ENCODE measurements around the gene CHD5. TPM values are rescaled to one million over a fixed set of nuclear protein-coding genes. Genes with fewer than 3 reads are reported as not detected.

The CHD5 gene
- polyA plus RNA-seq, 1 experiment: 0.04 TPM

- no peak for DNase-seq (ENCODE audit: low read depth)
- ChIA-PET CTCF (interaction anchor here (1.1 to 1.9 kb wide), 2 partner anchors 9 to 171 kb away, joined by 4 to 5 read pairs; no protein-coding TSS in a partner anchor), POLR2A (no interaction called here)
- Histone ChIP-seq H3K36me3 (ENCODE audit: control insufficient read depth, insufficient read depth, low read length) (no peaks in the 10 kb centered on the region), H3K27me3 (ENCODE audit: control insufficient read depth, insufficient read depth, low read length) (no peaks in the 10 kb centered on the region; the same call in 1 of the 2 replicates), H3K4me3 (ENCODE audit: low read depth, low read length) (no peak overlapping the region)
- no peak for TF ChIP-seq CTCF (IDR thresholded peaks at IDR 0.05; ENCODE audit: insufficient read depth, low read depth, low read length)
Observed at GRCh38 chr1:6074192-6074901, 105.8 kb downstream of the CHD5 start.

- no peak overlapping the region for H3K4me3 ChIP-seq (ENCODE audit: low read depth, low read length)
- no peaks in the 10 kb centered on the region; the same call in 1 of the 2 replicates for H3K27me3 ChIP-seq (ENCODE audit: control insufficient read depth, insufficient read depth, low read length)
- no peak for TF ChIP-seq CTCF (IDR thresholded peaks at IDR 0.05; ENCODE audit: insufficient read depth, low read depth, low read length)
- POLR2A ChIA-PET: no interaction called here
- CTCF ChIA-PET: interaction anchor here (0.8 to 1.9 kb wide), 3 partner anchors 10 to 171 kb away, joined by 3 to 5 read pairs (median 4); no protein-coding TSS in a partner anchor
- DNase-seq (ENCODE audit: low read depth): no peak
- H3K36me3 ChIP-seq (ENCODE audit: control insufficient read depth, insufficient read depth, low read length): no peaks in the 10 kb centered on the region
Observed at GRCh38 chr1:6073480-6074053, 106.6 kb downstream of the CHD5 start.

GRCh38 chr1:6072774-6073479, 107.2 kb downstream of the CHD5 start:
- ChIA-PET CTCF (interaction anchor here (0.8 kb wide), 1 partner anchor 11 kb away, joined by 3 read pairs; no protein-coding TSS in a partner anchor), POLR2A (no interaction called here)
- no peaks in the 10 kb centered on the region for H3K36me3 ChIP-seq (ENCODE audit: control insufficient read depth, insufficient read depth, low read length)
- H3K27me3 ChIP-seq (ENCODE audit: control insufficient read depth, insufficient read depth, low read length): no peaks in the 10 kb centered on the region; the same call in 1 of the 2 replicates
- DNase-seq (ENCODE audit: low read depth): no peak
- H3K4me3 ChIP-seq (ENCODE audit: low read depth, low read length): no peak overlapping the region
- TF ChIP-seq CTCF (IDR thresholded peaks at IDR 0.05; ENCODE audit: insufficient read depth, low read depth, low read length): no peak

- no peak for DNase-seq (ENCODE audit: low read depth)
- POLR2A ChIA-PET: no interaction called here
Observed at GRCh38 chr1:6071219-6071618, 108.9 kb downstream of the CHD5 start.

More at GRCh38 chr1:6071219-6071618, 108.9 kb downstream of the CHD5 start:
- no peak for TF ChIP-seq CTCF (IDR thresholded peaks at IDR 0.05; ENCODE audit: insufficient read depth, low read depth, low read length)
- Histone ChIP-seq H3K4me3 (ENCODE audit: low read depth, low read length) (no peak overlapping the region), H3K36me3 (ENCODE audit: control insufficient read depth, insufficient read depth, low read length) (no peaks in the 10 kb centered on the region), H3K27me3 (ENCODE audit: control insufficient read depth, insufficient read depth, low read length) (no peaks in the 10 kb centered on the region; the same call in 1 of the 2 replicates)
- CTCF ChIA-PET: no interaction called here
